DOHH2 (cell line): ENCODE data around the gene PROKR2.

Experiments used
- CTCF ChIP-seq: fragments of 200-600 bp; sonication (generic); IDR thresholded peaks from one replicate; pipeline ENCODE4 v1.5.1; 2014; ENCODE audit warnings: antibody characterized with exemption, mild to moderate bottlenecking, low read depth, low read length; ENCODE audit not compliant: poor library complexity, severe bottlenecking
- EZH2phosphoT487 ChIP-seq: fragments of 200-600 bp; sonication (generic); IDR thresholded peaks from 2 replicates; pipeline ENCODE4 v1.6.1; 2017; ENCODE audit warnings: borderline replicate concordance, mild to moderate bottlenecking, antibody characterized with exemption, low read length, moderate library complexity, mixed read lengths

- TF ChIP-seq CTCF (no peak), EZH2phosphoT487 (no peak)
Observed at GRCh38 chr20:5354901-5355300, 38.1 kb upstream of the PROKR2 start.
